ENCODE data around the gene LIN7B.

- TF ChIP-seq, protein P1, sequence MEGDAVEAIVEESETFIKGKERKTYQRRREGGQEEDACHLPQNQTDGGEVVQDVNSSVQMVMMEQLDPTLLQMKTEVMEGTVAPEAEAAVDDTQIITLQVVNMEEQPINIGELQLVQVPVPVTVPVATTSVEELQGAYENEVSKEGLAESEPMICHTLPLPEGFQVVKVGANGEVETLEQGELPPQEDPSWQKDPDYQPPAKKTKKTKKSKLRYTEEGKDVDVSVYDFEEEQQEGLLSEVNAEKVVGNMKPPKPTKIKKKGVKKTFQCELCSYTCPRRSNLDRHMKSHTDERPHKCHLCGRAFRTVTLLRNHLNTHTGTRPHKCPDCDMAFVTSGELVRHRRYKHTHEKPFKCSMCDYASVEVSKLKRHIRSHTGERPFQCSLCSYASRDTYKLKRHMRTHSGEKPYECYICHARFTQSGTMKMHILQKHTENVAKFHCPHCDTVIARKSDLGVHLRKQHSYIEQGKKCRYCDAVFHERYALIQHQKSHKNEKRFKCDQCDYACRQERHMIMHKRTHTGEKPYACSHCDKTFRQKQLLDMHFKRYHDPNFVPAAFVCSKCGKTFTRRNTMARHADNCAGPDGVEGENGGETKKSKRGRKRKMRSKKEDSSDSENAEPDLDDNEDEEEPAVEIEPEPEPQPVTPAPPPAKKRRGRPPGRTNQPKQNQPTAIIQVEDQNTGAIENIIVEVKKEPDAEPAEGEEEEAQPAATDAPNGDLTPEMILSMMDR (conservative IDR thresholded peaks at IDR 0.05; ENCODE audit: low read length) = no peak
- no peak for TF ChIP-seq EZH2phosphoT487 (IDR thresholded peaks at IDR 0.05; ENCODE audit: borderline replicate concordance, low read depth, low read length)
These were observed 43.5 kb downstream of the LIN7B start, which contains the start of gene TRPM4 for GRCh38 chr19:49157445-49158224.
